Ovary (tissue), 3 donors: Measurements from ENCODE around the gene KRTAP4-12.

Experiments
- POLR2A ChIP-seq: fragments of 450-650 bp; IDR thresholded peaks from one replicate; pipeline ENCODE4 v1.6.1; 2017; ENCODE audit warnings: antibody characterized with exemption, mild to moderate bottlenecking, moderate library complexity
- TF ChIP-seq, protein P1 (sequence below), 3 donors: fragments of 450-650 bp in 2 of 3; fragments of 200-600 bp in 1 of 3; IDR thresholded peaks; one replicate each; pipeline versions ENCODE4 v1.5.1 to v1.8.0; 2016 to 2022; ENCODE audit warnings: antibody characterized with exemption in 3 of 3, mild to moderate bottlenecking in 1 of 3
- donor health status: DM: no; HTN: no; CAD: no.

DNA sequence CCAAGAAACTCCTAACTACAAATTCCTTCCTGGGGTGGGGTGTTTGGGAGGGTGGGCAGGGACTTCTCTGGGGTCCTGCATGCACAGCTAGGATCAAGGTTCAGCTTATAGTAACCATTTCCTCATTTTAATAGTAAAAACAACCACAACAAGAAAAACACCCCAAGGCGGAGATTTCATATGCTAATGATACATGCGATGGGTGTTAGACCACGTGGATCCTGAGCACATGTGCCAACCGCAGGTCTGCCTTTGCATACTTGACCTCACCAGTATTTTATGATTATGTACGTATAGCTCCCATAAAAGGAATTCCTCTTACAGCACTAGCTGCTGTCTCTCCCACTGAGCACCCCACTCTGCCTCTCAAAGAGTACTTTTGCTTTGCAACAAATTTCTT, 7.7 kb downstream of the KRTAP4-12 start:
- TF ChIP-seq, protein P1, sequence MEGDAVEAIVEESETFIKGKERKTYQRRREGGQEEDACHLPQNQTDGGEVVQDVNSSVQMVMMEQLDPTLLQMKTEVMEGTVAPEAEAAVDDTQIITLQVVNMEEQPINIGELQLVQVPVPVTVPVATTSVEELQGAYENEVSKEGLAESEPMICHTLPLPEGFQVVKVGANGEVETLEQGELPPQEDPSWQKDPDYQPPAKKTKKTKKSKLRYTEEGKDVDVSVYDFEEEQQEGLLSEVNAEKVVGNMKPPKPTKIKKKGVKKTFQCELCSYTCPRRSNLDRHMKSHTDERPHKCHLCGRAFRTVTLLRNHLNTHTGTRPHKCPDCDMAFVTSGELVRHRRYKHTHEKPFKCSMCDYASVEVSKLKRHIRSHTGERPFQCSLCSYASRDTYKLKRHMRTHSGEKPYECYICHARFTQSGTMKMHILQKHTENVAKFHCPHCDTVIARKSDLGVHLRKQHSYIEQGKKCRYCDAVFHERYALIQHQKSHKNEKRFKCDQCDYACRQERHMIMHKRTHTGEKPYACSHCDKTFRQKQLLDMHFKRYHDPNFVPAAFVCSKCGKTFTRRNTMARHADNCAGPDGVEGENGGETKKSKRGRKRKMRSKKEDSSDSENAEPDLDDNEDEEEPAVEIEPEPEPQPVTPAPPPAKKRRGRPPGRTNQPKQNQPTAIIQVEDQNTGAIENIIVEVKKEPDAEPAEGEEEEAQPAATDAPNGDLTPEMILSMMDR (IDR thresholded peaks at IDR 0.05): no peak
- no peak for TF ChIP-seq POLR2A
